ENCODE data around the gene KLHL41.
"Not testable (repeated sequence)": the region's sequence is repeated elsewhere in the genome, so short reads cannot be mapped to it uniquely, and the experiment has no call there.

The KLHL41 gene

GRCh38 chr2:169510496-169510895 lies 994 bp downstream of the KLHL41 start:
- DNase-seq (ENCODE audit: low read depth), result no peak

GRCh38 chr2:169511818-169512217 lies 2.3 kb downstream of the KLHL41 start:
- no peak for DNase-seq (ENCODE audit: low read depth)

- DNase-seq (ENCODE audit: low read depth), result peak; percentile 47
Measured at GRCh38 chr2:169512525-169512924, 3.0 kb downstream of the KLHL41 start.

GRCh38 chr2:169513094-169513493 lies 3.6 kb downstream of the KLHL41 start:
- no peak for DNase-seq (ENCODE audit: low read depth)

- DNase-seq (ENCODE audit: low read depth), result no peak
Measured at GRCh38 chr2:169513926-169514325, 4.4 kb downstream of the KLHL41 start.

GRCh38 chr2:169514758-169515157 lies 5.3 kb downstream of the KLHL41 start:
- not testable (repeated sequence) for DNase-seq (ENCODE audit: low read depth)

- not testable (repeated sequence) for DNase-seq (ENCODE audit: low read depth)
Measured at GRCh38 chr2:169516488-169516995, 7.0 kb downstream of the KLHL41 start.

GRCh38 chr2:169520896-169521295 lies 11.4 kb downstream of the KLHL41 start:
- DNase-seq (ENCODE audit: low read depth), result peak; percentile 7

- no peak for DNase-seq (ENCODE audit: low read depth)
Measured at GRCh38 chr2:169523681-169524080, 14.2 kb downstream of the KLHL41 start.

- no peak for DNase-seq (ENCODE audit: low read depth)
Measured at GRCh38 chr2:169525434-169525833, 15.9 kb downstream of the KLHL41 start.

GRCh38 chr2:169526451-169526850 lies 16.9 kb downstream of the KLHL41 start:
- DNase-seq (ENCODE audit: low read depth), result peak; percentile 13

- peak; percentile 65 for DNase-seq (ENCODE audit: low read depth)
Measured at GRCh38 chr2:169528271-169528701, 18.8 kb downstream of the KLHL41 start.

GRCh38 chr2:169539460-169539859 lies 30.0 kb downstream of the KLHL41 start:
- DNase-seq (ENCODE audit: low read depth), result not testable (repeated sequence)

- DNase-seq (ENCODE audit: low read depth), result no peak
Measured at GRCh38 chr2:169540146-169540545, 30.6 kb downstream of the KLHL41 start.

- no peak for DNase-seq (ENCODE audit: low read depth)
Measured at GRCh38 chr2:169542433-169542832, 32.9 kb downstream of the KLHL41 start.

- no peak for DNase-seq (ENCODE audit: low read depth)
Measured at GRCh38 chr2:169546756-169547155, 37.3 kb downstream of the KLHL41 start.

GRCh38 chr2:169561364-169561763 lies 51.9 kb downstream of the KLHL41 start:
- DNase-seq (ENCODE audit: low read depth), result no peak

- DNase-seq (ENCODE audit: low read depth), result not testable (repeated sequence)
Measured at GRCh38 chr2:169562084-169562483, 52.6 kb downstream of the KLHL41 start.

- no peak for DNase-seq (ENCODE audit: low read depth)
Measured at GRCh38 chr2:169562519-169562918, 53.0 kb downstream of the KLHL41 start.

- DNase-seq (ENCODE audit: low read depth), result no peak
Measured at GRCh38 chr2:169565686-169566085, 56.2 kb downstream of the KLHL41 start.

GRCh38 chr2:169569948-169570347 lies 60.4 kb downstream of the KLHL41 start:
- no peak for DNase-seq (ENCODE audit: low read depth)

- not testable (repeated sequence) for DNase-seq (ENCODE audit: low read depth)
Measured at GRCh38 chr2:169570752-169571151, 61.2 kb downstream of the KLHL41 start.

- no peak for DNase-seq (ENCODE audit: low read depth)
Measured at GRCh38 chr2:169571571-169571970, 62.1 kb downstream of the KLHL41 start.

- no peak for DNase-seq (ENCODE audit: low read depth)
Measured at GRCh38 chr2:169572189-169572588, 62.7 kb downstream of the KLHL41 start.

- DNase-seq (ENCODE audit: low read depth), result no peak
Measured at GRCh38 chr2:169572821-169573159, 63.3 kb downstream of the KLHL41 start.
